GM18858 (cell line): ENCODE data around the gene MYO5A.

Source experiments
- ATAC-seq: cut with Tn5 transposase; IDR thresholded peaks from one replicate; pipeline ENCODE4 v1.9.1; 2021; ENCODE audit not compliant: unreplicated experiment

Gene MYO5A

DNA sequence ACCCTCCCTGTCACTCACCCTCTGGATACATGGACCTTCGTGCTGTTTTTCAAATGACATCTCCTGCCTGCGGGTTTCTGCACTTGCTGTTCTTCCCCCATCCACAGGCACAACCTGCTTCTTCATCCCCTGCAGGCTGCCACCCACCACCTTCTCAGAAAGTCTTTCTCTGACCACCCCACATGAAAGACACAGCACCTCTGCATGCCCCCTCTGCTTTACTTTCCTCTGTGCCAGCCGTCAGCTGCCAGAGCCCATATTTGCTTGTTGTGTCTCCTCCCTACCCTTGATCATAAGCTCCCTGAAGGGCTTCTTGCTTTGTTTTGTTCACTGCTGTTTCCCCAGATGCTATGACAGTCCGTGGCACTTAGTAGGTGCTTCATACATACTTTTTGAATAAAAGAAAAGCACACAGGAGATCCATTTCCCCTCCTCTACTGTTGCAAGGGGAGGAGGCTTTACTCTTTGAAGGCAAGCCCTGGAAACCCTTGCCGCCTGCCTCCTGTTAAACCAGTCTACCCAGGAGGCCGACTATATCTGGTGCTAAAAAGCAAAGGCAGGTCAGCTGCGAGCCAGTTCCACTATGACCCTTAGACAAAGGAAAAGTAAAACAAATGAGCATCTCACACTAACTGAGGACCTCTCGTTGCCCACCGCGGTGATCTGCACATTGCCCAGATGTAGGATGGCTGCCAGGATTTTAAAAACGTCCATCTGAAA lies 265.0 kb downstream of the MYO5A start:
- ATAC-seq = no peak

DNA sequence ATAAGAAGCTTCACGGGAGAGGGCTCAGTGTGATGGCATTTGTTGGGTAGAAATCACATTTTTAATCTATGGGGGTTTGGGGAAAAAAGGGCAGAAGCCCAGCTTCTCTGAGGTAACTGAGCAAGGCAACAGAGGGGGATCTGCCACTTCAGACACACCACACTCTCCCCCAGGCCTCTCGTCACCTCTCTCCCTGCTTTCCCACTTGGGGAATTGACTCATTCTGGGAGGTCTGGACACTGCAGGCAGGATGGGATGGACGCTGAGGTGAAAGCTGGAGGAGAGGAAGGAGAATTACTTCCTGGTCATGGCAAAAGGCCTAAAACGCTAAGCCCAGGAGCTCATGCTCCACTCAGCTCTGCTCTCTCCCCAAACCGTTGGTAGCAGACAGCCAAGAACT lies 266.3 kb downstream of the MYO5A start:
- ATAC-seq = no peak

DNA sequence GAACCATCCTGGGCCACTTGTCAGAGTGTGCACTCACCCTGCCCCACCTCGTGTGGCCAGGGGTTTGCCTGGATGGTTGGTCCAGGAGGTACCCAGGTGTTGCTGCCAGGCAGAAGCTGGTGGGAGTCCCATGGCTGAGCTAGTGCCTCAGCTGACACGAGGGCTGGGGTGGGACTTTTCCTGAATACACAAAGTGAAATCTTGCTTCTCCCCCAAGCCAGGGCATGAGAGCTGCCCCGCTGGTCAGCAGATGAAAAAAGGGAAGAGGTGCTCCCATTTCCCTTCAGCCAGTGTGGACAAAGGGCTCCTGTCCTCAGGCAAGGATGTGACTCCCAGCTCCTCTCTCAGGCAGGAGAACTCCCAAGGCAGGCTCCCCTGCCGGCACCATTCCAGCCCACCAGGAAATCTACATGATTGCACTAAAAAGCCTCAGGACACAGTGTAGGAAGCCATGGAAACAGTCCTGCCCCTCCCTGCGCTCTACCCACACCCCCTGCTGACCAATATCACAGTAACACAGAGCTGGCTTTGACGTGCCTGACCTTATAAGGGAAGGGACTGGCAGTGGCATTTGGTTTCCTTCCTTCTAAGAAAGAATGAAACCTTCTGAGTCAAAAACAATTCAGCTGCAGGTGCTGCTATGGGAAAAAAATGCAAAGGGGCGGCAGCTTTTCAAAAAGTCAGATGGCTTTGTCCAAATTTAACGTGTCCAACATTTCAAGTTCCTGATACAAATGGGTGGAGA lies 267.0 kb downstream of the MYO5A start:
- ATAC-seq = peak; percentile 99

DNA sequence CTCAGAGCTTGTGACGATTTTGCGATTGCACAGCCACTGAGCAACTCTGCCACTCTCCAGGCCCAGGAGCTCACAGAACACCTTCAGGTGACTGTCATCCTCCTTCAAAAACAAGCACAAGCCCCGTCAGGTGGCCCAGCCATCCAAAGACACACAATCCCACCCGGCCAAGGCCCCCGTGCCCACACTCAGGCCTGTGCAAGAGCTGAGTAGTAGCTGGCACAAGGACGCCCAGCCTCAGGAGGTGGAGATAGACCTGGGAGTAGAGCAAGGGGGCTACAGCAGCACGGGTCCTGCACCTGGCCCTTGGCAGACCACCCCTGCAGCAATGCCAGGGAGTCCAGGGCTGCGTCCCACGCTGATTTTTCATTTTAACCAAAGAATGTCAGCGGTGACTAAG lies 267.7 kb downstream of the MYO5A start:
- ATAC-seq = no peak

DNA sequence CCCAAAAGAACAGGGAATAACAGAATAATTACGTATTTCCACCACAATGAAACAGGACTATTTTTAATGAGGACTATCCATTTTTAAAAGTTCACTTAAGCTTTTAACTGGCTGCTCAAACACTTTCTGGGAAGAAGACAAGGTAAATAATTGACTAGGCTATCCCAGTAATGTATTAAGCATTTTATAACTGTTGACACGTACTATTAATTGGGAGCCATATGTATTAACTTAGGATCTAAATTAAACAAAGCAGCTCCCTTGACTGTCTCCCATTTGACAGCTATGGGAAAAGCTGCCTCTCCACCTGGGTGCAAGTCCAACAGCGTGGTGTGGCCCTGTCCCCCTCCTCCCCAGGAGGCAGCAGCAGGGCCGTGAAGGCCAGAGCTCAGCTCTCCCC lies 269.2 kb downstream of the MYO5A start:
- ATAC-seq = no peak

DNA sequence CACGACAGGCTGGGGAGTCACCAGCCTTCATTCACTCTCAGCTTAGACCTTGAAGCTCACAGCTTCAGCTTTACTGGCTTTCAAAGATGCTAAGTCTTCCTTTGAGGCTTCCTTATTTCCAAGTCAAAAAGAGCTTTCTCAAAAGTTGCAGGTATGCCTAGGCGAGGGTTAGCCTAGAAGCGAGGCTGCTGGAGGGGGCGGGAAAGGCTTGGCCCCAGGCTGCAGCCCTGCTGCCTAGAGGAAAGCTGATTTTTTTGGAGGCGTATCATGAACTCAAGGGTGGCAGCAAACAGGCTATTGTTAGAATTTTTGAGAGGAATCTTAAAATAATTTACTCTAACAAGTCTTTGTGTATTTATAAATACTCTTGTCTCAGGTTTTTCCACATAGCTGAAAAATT lies 270.2 kb downstream of the MYO5A start:
- no peak for ATAC-seq

DNA sequence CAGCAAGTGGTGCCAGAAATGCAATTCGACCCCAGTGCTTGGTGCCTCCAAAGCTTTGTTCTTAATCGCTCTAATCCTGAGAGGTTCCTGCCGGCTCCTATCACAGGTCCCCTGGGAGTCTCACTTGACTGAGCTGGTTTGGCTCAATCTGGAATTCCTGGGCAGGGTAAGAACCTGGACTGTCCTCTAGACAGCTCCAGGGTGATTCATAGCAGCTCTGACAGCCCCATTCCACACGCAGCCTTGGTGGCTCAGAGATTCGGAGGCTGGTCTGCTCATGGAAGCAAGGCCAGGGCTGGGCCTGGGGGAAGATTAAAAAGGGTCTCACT lies 271.0 kb downstream of the MYO5A start:
- no peak for ATAC-seq
